GM21737 (cell line): ENCODE results near the gene HGF.

Source experiments
- ATAC-seq: cut with Tn5 transposase; IDR thresholded peaks from one replicate; pipeline ENCODE4 v1.9.1; 2021; ENCODE audit warnings: mild to moderate bottlenecking, moderate library complexity; ENCODE audit not compliant: unreplicated experiment

Gene HGF

DNA sequence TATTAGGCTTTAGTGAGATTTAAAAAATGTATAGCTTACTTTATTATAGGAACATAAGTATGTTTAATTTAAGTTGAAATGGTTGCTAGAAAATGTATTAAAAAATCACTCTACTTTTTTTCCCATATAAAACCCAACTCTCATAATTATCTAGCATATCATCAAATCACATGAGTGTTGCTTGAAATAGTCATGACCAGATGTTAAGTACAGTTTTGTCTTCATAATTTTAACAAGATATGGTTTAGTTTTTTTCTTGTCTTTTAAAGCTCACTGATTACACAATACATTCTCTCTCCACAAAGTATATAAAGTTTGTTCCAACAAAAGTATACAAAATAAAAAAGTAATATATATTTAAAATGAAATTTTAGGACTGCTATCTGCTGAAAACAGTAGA lies 82.8 kb downstream of the HGF start:
- no peak for ATAC-seq

DNA sequence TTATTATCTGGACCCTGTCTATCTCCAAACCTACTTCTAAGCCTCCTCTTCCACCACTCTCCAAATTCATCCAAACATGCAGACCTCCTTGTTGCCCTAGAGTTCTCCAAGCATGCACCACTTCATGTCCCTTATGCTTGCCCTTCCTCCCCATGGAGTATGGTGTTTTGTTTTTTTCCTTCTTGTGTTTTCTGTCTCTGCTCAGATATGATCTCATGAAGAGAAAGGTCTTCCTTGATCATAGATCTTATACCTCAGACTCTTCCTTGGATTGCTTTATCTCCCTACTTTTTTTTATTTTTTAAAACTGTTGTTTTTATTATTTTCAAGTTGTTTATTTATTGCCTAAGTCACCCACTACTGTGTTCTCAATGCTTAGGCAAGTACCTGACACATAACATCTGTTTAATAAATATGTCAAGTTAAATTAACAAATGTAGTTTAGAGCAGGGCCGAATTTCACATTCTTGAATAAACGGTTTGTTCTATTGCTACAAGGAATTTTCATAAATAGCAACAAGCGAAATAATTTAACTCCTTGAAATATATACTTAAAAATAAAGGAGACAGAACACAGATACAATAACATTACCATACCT lies 84.5 kb downstream of the HGF start:
- no peak for ATAC-seq

DNA sequence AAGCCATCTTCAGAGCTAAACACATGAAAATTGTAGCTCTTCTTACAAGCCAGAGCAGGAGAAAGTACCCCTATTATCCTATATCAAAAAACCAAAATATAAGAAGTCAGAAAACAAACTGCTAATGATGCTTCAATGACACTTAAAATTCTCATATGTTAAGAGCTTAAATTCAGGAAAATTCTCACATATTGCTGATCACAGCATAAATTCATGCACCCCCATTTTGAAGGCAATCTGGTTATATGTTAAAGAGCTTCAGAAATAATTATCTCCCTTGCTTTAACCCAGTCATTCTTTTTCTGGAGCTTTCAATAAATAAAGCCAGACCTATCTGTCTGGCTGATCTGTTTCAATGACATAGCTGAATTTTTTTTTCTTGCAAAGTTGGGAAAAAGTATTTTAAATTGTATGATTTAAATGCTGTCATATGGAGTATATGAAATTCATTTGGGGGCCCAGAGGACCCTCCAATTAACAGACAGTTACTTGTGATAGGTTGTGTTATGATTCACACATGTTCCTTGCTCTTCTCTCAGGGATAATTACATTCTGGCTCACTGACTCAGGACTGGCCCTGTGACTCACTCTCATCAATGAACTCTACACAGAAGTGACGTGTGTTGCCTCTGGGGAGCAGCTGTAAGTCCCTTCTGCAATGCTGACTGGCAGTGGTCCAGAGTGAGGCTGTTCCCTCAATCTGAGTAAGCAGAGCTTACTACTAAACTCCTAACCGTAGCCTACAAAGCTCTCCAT lies 85.2 kb downstream of the HGF start:
- ATAC-seq = peak; percentile 83

- ATAC-seq = no peak
Measured at GRCh38 chr7:81684033-81684432, 85.8 kb downstream of the HGF start.

DNA sequence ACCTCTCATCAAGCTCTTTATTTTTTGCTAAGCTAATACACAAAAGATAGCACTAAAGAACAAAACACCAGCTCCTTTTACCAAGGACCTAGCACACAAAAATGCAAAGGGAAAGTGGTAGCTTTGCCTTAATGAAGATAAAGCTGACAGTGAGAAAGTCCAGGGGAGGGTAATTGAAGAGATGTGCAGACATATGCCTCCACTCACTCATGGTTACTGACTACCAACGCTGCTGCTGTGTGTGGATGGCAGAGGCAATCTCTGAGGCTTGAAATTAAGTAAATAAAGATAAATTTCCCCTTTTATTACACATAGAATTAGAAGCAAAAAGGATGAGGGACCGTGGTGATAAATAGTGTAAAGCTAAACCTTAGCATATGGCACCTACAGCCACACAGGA lies 87.0 kb downstream of the HGF start:
- ATAC-seq = no peak

GRCh38 chr7:81680120-81680519 lies 89.7 kb downstream of the HGF start:
- ATAC-seq = no peak

GRCh38 chr7:81676813-81677212 lies 93.0 kb downstream of the HGF start:
- no peak for ATAC-seq

DNA sequence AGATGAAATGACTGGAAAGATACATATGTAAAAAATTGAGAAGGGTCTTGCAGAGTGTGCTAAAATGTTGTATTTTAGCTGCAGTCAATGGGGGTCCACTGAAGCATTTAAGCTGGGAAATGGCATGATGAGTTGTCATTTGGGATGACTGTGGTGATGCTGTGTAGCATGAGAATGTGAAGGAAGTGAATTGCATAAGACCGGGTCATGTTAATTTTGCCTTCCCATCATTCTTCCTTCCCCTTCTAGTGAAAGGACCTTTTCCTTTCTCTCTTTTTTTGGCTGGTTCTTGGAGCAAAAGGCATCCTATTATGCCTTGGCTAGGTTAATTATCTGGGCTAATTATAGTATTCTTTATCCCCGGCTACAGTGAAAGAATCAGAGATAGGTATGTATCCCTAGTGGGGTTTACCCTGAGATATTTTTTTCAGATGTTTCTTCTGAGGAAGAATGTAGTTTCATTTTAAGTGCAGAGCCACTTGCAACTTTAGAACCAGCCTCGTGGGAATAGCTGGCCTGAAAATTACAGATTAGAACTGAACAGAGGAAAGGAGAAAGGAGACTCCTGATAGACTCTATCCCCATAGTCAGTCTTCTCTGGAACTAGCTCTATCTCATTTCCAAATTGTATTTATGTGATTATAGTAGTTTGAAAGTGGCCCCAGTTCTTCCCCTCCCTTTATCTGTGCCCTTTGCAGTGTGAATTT lies 93.6 kb downstream of the HGF start:
- ATAC-seq = no peak

- ATAC-seq = no peak
Measured at GRCh38 chr7:81674431-81674830, 95.4 kb downstream of the HGF start.

- no peak for ATAC-seq
Measured at GRCh38 chr7:81672872-81673271, 97.0 kb downstream of the HGF start.

DNA sequence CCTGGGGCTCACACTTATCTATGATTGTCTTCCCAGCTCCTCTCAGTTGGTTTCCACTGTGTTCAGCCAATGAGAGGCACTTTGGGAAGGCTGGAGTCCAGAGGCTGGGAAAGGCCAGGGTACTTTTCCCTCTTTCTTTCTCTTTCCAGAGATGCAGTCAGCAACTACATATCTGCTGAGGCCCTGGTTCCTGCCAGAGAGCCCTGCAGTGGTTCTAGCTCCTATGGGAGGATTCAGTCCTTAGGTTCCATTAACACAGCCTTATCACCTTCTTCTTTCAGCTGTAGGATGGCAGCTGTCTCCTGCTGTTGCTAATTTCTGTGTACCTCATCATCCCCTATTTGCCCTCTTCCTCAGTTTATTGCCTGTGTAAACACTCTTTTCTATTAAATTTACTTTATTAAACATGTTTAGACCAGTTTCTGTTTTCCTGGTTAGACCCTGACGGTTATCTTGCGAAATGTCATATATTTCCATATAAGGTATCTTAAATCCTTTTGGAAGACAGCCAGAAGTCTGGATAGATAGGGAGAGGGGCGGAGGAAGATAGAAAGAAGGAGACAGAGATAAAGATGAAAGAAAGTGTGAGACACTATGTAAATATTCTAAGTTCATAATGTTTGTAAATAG lies 100.3 kb downstream of the HGF start:
- no peak for ATAC-seq

- no peak for ATAC-seq
Measured at GRCh38 chr7:81666209-81666608, 103.6 kb downstream of the HGF start.

DNA sequence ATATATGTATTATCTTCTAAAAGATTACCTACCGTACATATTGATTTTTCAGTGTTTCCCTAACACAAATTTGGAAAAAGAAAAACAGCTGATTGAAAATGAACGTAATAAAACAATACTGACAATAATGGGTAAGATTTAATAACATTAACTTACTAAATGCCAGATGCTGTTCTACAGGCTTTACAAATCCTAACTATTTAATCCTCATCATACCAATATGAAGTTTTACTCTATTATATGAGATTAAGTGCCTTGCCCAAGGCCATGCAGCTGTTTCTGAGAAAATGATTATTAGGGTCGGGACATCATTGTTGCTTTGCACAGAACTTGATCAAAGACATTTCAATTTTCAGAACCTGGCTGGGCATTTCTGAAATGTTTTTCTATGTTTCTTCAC lies 104.6 kb downstream of the HGF start:
- no peak for ATAC-seq

GRCh38 chr7:81664304-81664703 lies 105.5 kb downstream of the HGF start:
- ATAC-seq = no peak

DNA sequence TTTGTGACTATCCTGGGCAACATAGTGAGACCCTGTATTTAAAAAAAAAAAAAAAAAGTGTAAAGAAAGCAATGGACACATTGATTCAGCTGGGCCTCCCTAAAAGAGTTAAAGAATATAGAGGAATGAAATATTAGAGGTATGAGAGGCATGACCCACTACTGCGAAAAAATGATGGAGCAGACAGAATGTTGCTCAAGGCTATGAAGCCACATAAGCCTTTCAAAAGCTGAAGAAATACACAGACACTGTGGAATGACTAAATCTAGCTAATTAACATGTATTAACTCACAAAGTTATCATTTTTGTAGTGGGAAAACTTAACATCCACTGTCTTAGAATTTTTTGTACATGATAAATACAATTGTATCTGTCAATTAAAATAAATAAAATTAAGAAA lies 107.3 kb downstream of the HGF start:
- ATAC-seq = no peak

DNA sequence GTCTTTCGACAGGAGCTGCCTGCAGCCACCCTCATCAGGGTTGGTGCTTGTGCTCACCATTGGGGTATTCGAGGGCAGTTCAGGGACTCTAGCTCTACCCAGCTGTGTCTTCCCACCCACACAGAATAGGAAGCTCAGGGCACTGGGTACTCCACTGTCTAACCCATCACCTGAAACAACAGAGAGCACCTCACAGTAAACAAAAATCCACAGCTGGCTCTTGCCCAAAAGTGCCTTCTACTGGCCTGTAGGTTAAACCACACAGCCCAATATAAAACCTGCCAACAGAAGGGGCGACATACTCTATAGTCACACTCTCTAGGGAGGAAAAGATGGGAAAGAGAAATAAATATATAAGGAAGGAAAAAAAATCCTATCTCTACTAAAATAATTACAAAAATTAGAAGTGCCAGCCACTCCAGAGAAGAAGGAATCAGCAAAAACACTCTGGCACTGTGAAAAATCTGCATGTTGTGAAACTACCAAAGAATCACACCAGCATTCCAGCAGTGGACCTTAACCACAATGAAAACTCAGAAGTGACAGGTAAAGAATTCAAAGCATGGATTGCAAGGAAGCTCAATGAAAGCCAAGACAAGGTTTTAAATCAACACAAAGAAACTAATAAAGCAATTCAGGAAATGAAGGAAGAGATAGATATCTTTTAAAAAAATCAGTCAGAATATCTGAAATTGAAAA lies 110.0 kb downstream of the HGF start:
- ATAC-seq = no peak

GRCh38 chr7:81657551-81657950 lies 112.3 kb downstream of the HGF start:
- no peak for ATAC-seq

DNA sequence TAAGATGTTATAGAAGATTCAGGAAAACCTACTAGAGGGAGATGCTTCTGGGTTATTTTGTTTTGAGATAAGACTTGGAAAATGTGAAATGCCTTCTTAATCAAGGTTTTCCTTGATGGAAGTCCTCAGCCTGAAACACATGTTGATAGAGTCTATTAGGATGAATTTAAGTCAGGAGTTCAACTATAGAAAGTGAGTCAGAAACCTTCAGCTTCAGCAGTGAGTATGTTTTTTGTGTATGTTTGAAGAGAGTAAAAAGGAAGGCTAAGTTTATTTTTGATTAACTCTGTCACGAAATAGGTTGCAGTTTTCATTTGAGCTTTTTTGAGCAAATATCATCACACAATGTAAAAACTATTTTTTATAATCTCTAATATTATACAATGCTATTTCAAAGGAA lies 114.6 kb downstream of the HGF start:
- ATAC-seq = no peak

DNA sequence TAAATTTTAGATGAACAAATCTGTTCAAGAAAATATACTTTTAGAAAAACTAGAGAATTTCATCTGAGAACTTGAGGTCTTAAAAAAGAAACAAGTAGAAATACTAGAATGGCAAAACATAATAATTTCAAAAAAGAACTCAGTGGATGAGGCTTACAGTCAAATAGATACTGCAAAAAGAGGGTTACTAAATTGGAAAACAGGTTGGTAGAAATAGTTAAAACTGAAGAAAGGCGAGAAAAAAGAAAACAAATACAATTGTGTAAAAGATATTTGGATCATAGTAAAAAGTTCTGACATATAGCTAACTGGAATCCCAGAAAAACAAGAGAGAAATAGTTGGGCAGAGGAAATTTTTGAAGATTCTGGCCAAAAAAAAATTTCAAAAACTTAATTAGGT lies 117.6 kb downstream of the HGF start:
- no peak for ATAC-seq
